Hepatocyte (in vitro differentiated cells): ENCODE results near the gene ZC3H7A.

Source experiments
- CTCF ChIP-seq: fragments of 200-600 bp; sonication (generic); IDR thresholded peaks from 2 replicates; pipeline ENCODE4 v1.5.1; 2016; ENCODE audit warnings: antibody characterized with exemption, mild to moderate bottlenecking; ENCODE audit not compliant: poor library complexity
- EZH2 ChIP-seq: fragments of 200-600 bp; sonication (generic); IDR thresholded peaks from 2 replicates; pipeline ENCODE4 v1.6.1; 2016; ENCODE audit warnings: antibody characterized with exemption, mild to moderate bottlenecking, borderline replicate concordance
- EZH2phosphoT487 ChIP-seq: fragments of 200-600 bp; sonication (generic); IDR thresholded peaks from one replicate; pipeline ENCODE4 v1.6.1; 2018; ENCODE audit warnings: antibody characterized with exemption, mild to moderate bottlenecking, low read depth, moderate library complexity; ENCODE audit not compliant: unreplicated experiment, severe bottlenecking

DNA sequence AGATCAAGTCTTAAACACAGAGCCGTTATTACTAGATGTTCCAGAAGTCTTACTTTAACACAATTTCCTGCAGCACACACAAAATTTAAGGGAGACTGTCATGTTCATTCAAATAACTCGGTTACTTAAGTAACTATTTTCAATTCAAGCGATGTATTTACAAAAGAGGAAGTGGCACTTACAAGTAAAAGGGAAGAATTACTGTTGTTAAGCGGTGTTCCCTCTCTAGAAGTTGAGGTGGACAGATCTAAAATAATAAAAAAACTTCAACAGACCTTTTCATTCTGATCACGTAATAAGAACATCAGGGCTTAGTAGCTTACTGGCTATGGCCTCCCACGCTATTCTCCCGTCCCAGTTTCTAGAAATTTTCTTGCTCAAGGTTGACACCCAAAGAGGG lies 28.2 kb downstream of the ZC3H7A start:
- no peak for TF ChIP-seq EZH2
- TF ChIP-seq CTCF = no peak
- TF ChIP-seq EZH2phosphoT487 = no peak
